Measurements from ENCODE around the gene ITGA8. TPM values are rescaled to one million over a fixed set of nuclear protein-coding genes. Genes with fewer than 3 reads are reported as not detected.
"Not testable (repeated sequence)": the region's sequence is repeated elsewhere in the genome, so short reads cannot be mapped to it uniquely, and the experiment has no call there.

Gene ITGA8
- total RNA-seq, result 1 to 10 TPM; 1.6 to 8.2 (median 4.2) TPM

DNA sequence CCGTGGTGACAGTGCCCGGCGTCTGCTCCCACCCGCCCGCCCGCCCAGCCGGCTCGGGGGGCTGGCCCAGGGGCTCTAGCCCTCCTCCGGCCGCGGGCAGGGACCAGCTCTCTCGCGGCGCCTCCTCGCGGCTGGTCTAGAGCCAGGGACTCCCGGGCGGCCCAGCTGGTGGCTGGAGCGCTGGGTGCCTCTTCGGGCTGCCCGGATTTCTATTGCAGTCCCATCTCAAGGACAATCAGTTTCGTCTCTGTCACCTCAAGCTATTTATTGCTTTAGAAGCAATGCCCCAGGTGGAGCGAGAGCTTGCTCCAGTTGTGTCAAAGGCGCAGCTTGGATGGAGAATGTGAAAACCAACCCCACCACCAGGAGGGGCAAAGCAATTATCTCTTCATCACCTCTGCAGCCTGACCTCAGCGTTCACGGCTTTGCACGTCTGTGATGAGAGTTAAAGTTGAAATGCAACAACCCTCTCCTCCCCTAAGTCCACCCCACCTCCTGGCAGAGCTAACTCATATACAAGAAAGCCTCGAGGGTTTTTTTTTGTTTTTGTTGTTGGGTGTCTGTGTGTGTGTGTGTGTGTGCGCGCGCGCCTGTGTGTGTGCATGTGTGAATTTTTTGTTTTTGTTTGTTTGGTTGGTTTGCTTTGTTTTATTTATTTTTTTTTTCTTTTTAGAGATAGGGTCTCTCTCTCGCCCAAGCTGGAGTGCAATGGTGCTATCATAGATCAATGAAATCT lies at the start of gene ITGA8:
TSS of gene ITGA8 (minus strand) at position 24 of the 736 bp plus-strand sequence. CDS start 151 bp downstream, outside the sequence.
- H3K4me3 ChIP-seq (ENCODE audit: low read depth, poor library complexity, severe bottlenecking), result no peak within 1 kb of the TSS
- 22 to 27% methylated on average over 15 to 22 of the region's 33 CpGs for WGBS, 2 donors
- no peak for DNase-seq (ENCODE audit: low spot score in 2 of 2)
- TF ChIP-seq CTCF (IDR thresholded peaks at IDR 0.05), result no peak
- TF ChIP-seq POLR2A (IDR thresholded peaks at IDR 0.05), result no peak
- intact Hi-C loops (cut with DNase I; ENCODE audit: low total_unique reads), result loop anchor here (10.0 kb wide), 1 partner anchor 125 kb away; no protein-coding TSS in a partner anchor

DNA sequence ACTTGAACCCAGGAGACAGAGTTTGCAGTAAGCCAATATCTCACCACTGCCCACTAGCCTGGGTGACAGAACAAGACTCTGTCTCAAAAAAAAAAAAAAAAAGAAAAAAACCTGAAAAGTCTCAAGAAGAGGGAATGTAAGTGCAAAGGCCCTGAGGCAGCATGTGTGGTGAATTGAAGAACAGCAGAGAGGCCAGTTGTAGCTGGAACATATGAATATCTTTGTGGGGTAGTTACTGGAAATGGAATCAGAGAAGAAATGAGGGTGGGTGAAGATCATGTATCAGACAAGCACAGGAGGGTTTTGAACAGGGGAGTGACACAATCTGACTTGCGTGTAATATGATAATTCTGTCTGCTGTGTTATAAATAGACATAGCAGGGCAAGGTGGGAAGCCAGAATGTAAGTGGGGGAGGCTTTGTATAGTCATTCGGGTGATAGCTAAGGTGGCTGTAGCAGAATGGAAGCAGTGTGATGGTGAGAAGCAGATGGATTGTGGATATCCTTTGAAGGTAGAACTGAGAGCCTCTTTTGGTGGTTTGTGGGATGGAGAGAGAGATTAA lies 45.3 kb upstream of the ITGA8 start:
- TF ChIP-seq POLR2A (IDR thresholded peaks at IDR 0.05) (no peak), CTCF (IDR thresholded peaks at IDR 0.05) (no peak)
- no peak overlapping the region for H3K4me3 ChIP-seq (ENCODE audit: low read depth, poor library complexity, severe bottlenecking)
- WGBS, 2 donors, result 93 to 97% methylated on average over 2 of the region's 2 CpGs
- no peak for DNase-seq (ENCODE audit: low spot score in 2 of 2)
- intact Hi-C loops (cut with DNase I; ENCODE audit: low total_unique reads), result no loop called here

- DNase-seq (ENCODE audit: low spot score in 2 of 2), result no peak
- intact Hi-C loops (cut with DNase I; ENCODE audit: low total_unique reads), result no loop called here
- WGBS, 2 donors, result 93 to 97% methylated on average over 8 of the region's 8 CpGs
- TF ChIP-seq POLR2A (IDR thresholded peaks at IDR 0.05) (no peak), CTCF (IDR thresholded peaks at IDR 0.05) (no peak)
- H3K4me3 ChIP-seq (ENCODE audit: low read depth, poor library complexity, severe bottlenecking), result no peak overlapping the region
These were observed 43.3 kb upstream of the ITGA8 start for GRCh38 chr10:15763006-15763405.

DNA sequence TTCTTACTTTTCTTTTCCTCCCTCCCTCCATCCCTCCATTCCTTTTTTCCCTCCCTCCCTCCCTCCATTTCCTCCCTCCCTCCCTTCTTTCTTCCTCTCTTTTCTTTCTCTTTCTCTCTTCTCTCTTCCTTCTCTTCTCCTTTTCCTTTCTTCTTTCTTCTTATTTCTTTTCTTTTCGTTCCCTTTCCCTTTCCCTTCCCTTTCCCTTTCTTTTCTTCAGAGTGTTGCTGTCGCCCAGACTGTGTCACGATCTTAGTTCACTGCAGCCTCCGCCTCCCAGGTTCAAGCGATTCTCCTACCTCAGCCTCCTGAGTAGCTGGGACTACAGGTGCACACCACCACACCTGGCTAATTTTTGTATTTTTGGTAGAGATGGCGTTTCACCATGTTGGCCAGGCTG lies 42.5 kb upstream of the ITGA8 start:
- WGBS, 2 donors, result 91 to 98% methylated on average over 6 of the region's 6 CpGs
- H3K4me3 ChIP-seq (ENCODE audit: low read depth, poor library complexity, severe bottlenecking); DNase-seq (ENCODE audit: low spot score in 2 of 2); intact Hi-C loops (cut with DNase I; ENCODE audit: low total_unique reads): not testable (repeated sequence)

DNA sequence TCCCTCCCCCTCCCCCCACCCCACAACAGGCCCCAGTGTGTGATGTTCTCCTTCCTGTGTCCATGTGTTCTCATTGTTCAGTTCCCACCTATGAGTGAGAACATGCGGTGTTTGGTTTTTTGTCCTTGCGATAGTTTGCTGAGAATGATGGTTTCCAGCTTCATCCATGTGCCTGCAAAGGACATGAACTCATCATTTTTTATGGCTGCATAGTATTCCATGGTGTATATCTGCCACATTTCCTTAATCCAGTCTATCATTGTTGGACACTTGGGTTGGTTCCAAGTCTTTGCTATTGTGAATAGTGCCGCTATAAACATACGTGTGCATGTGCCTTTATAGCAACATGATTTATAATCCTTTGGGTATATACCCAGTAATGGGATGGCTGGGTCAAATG lies 41.5 kb upstream of the ITGA8 start:
- H3K4me3 ChIP-seq (ENCODE audit: low read depth, poor library complexity, severe bottlenecking); intact Hi-C loops (cut with DNase I; ENCODE audit: low total_unique reads); DNase-seq (ENCODE audit: low spot score in 2 of 2): not testable (repeated sequence)
- 90 to 98% methylated on average over 4 of the region's 4 CpGs for WGBS, 2 donors

GRCh38 chr10:15760681-15761080 lies 41.0 kb upstream of the ITGA8 start:
- intact Hi-C loops (cut with DNase I; ENCODE audit: low total_unique reads), result no loop called here
- no peak for DNase-seq (ENCODE audit: low spot score in 2 of 2)
- TF ChIP-seq POLR2A (IDR thresholded peaks at IDR 0.05), result no peak
- no peak for TF ChIP-seq CTCF (IDR thresholded peaks at IDR 0.05)
- H3K4me3 ChIP-seq (ENCODE audit: low read depth, poor library complexity, severe bottlenecking), result no peak overlapping the region
- 88 to 90% methylated on average over 2 of the region's 2 CpGs for WGBS, 2 donors

- DNase-seq (ENCODE audit: low spot score in 2 of 2), result no peak
- no peak overlapping the region for H3K4me3 ChIP-seq (ENCODE audit: low read depth, poor library complexity, severe bottlenecking)
- TF ChIP-seq CTCF (IDR thresholded peaks at IDR 0.05) (no peak), POLR2A (IDR thresholded peaks at IDR 0.05) (no peak)
- intact Hi-C loops (cut with DNase I; ENCODE audit: low total_unique reads), result no loop called here
These were observed 39.5 kb upstream of the ITGA8 start for GRCh38 chr10:15759265-15759664.
